Measurements from ENCODE around the gene WWOX.

WWOX gene

GRCh38 chr16:78225919-78226318 lies 126.5 kb downstream of the WWOX start:
- DNase-seq (ENCODE audit: low read depth, low spot score) = no peak

GRCh38 chr16:78227855-78228254 lies 128.4 kb downstream of the WWOX start:
- peak; percentile 73 for DNase-seq (ENCODE audit: low read depth, low spot score)

- no peak for DNase-seq (ENCODE audit: low read depth, low spot score)
These were observed 129.2 kb downstream of the WWOX start for GRCh38 chr16:78228704-78229103.

- DNase-seq (ENCODE audit: low read depth, low spot score) = no peak
These were observed 131.4 kb downstream of the WWOX start for GRCh38 chr16:78230832-78231231.

- peak; percentile 90 for DNase-seq (ENCODE audit: low read depth, low spot score)
These were observed 135.8 kb downstream of the WWOX start for GRCh38 chr16:78235168-78235800.

- DNase-seq (ENCODE audit: low read depth, low spot score) = no peak
These were observed 136.4 kb downstream of the WWOX start for GRCh38 chr16:78235876-78236275.

- DNase-seq (ENCODE audit: low read depth, low spot score) = no peak
These were observed 138.4 kb downstream of the WWOX start for GRCh38 chr16:78237841-78238240.

GRCh38 chr16:78240459-78241222 lies 141.2 kb downstream of the WWOX start:
- peak; percentile 63 for DNase-seq (ENCODE audit: low read depth, low spot score)

- DNase-seq (ENCODE audit: low read depth, low spot score) = no peak
These were observed 142.8 kb downstream of the WWOX start for GRCh38 chr16:78242239-78242630.

GRCh38 chr16:78244131-78244895 lies 144.9 kb downstream of the WWOX start:
- DNase-seq (ENCODE audit: low read depth, low spot score) = peak; percentile 38

- no peak for DNase-seq (ENCODE audit: low read depth, low spot score)
These were observed 147.1 kb downstream of the WWOX start for GRCh38 chr16:78246559-78246958.

- DNase-seq (ENCODE audit: low read depth, low spot score) = peak; percentile 70
These were observed 149.6 kb downstream of the WWOX start for GRCh38 chr16:78249056-78249455.

- DNase-seq (ENCODE audit: low read depth, low spot score) = no peak
These were observed 150.4 kb downstream of the WWOX start for GRCh38 chr16:78249832-78250231.

GRCh38 chr16:78251115-78251514 lies 151.7 kb downstream of the WWOX start:
- DNase-seq (ENCODE audit: low read depth, low spot score) = no peak

- no peak for DNase-seq (ENCODE audit: low read depth, low spot score)
These were observed 153.3 kb downstream of the WWOX start for GRCh38 chr16:78252757-78253156.

GRCh38 chr16:78254841-78255240 lies 155.4 kb downstream of the WWOX start:
- DNase-seq (ENCODE audit: low read depth, low spot score) = no peak

- DNase-seq (ENCODE audit: low read depth, low spot score) = no peak
These were observed 157.4 kb downstream of the WWOX start for GRCh38 chr16:78256686-78257375.

- peak; percentile 36 for DNase-seq (ENCODE audit: low read depth, low spot score)
These were observed 157.9 kb downstream of the WWOX start for GRCh38 chr16:78257376-78257728.

GRCh38 chr16:78258375-78259065 lies 159.1 kb downstream of the WWOX start:
- DNase-seq (ENCODE audit: low read depth, low spot score) = no peak

GRCh38 chr16:78259873-78260272 lies 160.4 kb downstream of the WWOX start:
- no peak for DNase-seq (ENCODE audit: low read depth, low spot score)

- DNase-seq (ENCODE audit: low read depth, low spot score) = no peak
These were observed 165.2 kb downstream of the WWOX start for GRCh38 chr16:78264642-78265041.

Measured in ELF-1 (cell line).